Natural killer cell (primary cell): ENCODE results near the gene DIPK1B. TPM values are rescaled to one million over a fixed set of nuclear protein-coding genes. Genes with fewer than 3 reads are reported as not detected.

Experiments used
- ATAC-seq, 3 donors: fragments of 150-1000 bp in 2 of 3; fragments of 200-7000 bp in 1 of 3; cut with Tn5 transposase; 1 replicate in 1 of 3; 2 replicates in 2 of 3; pipeline ENCODE4 v1.10.0; 2021; ENCODE audit warnings: mild to moderate bottlenecking in 2 of 3, moderate library complexity in 2 of 3
- DNase-seq, 2 donors: peaks; one replicate each; pipeline versions ENCODE4 v3.0.0 to v3.0.0-alpha.2; 2013 to 2021; ENCODE audit warnings: mixed read lengths in 1 of 2
- H3K27ac ChIP-seq: one replicate; pipeline ENCODE4 v1.5.1; 2013; ENCODE audit warnings: mild to moderate bottlenecking, low read length
- H3K27me3 ChIP-seq: one replicate; pipeline ENCODE4 v1.6.1; 2013; ENCODE audit warnings: low read length; ENCODE audit not compliant: control insufficient read depth, insufficient read depth
- H3K36me3 ChIP-seq: one replicate; pipeline ENCODE4 v1.6.1; 2013; ENCODE audit warnings: low read length; ENCODE audit not compliant: control insufficient read depth, insufficient read depth
- H3K4me1 ChIP-seq: one replicate; pipeline ENCODE4 v1.6.1; 2013; ENCODE audit warnings: low read length; ENCODE audit not compliant: control insufficient read depth, insufficient read depth
- H3K4me3 ChIP-seq: one replicate; pipeline ENCODE4 v1.5.1; 2013; ENCODE audit warnings: low read length
- H3K9me3 ChIP-seq: one replicate; pipeline ENCODE4 v1.6.1; 2013; ENCODE audit warnings: low read length; ENCODE audit not compliant: control insufficient read depth, insufficient read depth
- H3K27ac Mint-ChIP-seq, 2 donors: one replicate each; pipeline ENCODE4 v1.8.0; 2022; ENCODE audit warnings: mild to moderate bottlenecking in 2 of 2, mixed read lengths in 2 of 2, moderate library complexity in 1 of 2
- H3K27me3 Mint-ChIP-seq, 2 donors: one replicate each; pipeline ENCODE4 v1.8.0; 2022; ENCODE audit warnings: low read depth in 2 of 2, mixed read lengths in 2 of 2
- H3K36me3 Mint-ChIP-seq: one replicate; pipeline ENCODE4 v1.8.0; 2022; ENCODE audit warnings: mixed read lengths
- H3K4me1 Mint-ChIP-seq, 2 donors: one replicate each; pipeline ENCODE4 v1.8.0; 2022; ENCODE audit warnings: mixed read lengths in 2 of 2
- H3K4me3 Mint-ChIP-seq: one replicate; pipeline ENCODE4 v1.8.0; 2022; ENCODE audit warnings: mild to moderate bottlenecking, moderate library complexity, mixed read lengths
- H3K9me3 Mint-ChIP-seq, 2 donors: one replicate each; pipeline ENCODE4 v1.8.0; 2022; ENCODE audit warnings: mixed read lengths in 2 of 2
- CTCF ChIP-seq: fragments of 200-600 bp; IDR thresholded peaks from one replicate; pipeline ENCODE4 v1.8.0; 2022; ENCODE audit warnings: antibody characterized with exemption
- WGBS: methylation state at CpG from one replicate; pipeline ENCODE4 v1.1.7; 2013; ENCODE audit warnings: missing lambda C conversion rate; ENCODE audit not compliant: insufficient coverage; 5-methylcytosine and 5-hydroxymethylcytosine counted together
- intact Hi-C: fragments of 100-400 bp; cut with micrococcal nuclease; formaldehyde crosslinking; loops from one replicate; pipeline ENCODE4 v1.14.2; 2022
- total RNA-seq, 4 donors: library from RNA; stranded (reverse); fragments of 120-200 nt in 1 of 4; gene quantifications; one replicate each; pipeline versions ENCODE4 v1.2.3 to v1.2.4, GENCODE V29; 2013 to 2022

The DIPK1B gene
- total RNA-seq, 3 donors from 2014 or later (not counting 1 experiment from before 2014, with no cell fraction given), result 0.31 to 0.39 TPM; not detected in 1

- H3K4me3 Mint-ChIP-seq, result no peak overlapping the region
- no peaks in the 10 kb centered on the region for H3K36me3 ChIP-seq
- intact Hi-C loops, result no loop called here
- peaks cover 0 to 5% of the 10 kb centered on the region in 2 donors for H3K27me3 Mint-ChIP-seq
- peaks cover 10% of the 10 kb centered on the region for H3K27me3 ChIP-seq
- H3K9me3 ChIP-seq, result no peaks in the 10 kb centered on the region
- H3K36me3 Mint-ChIP-seq, result no peaks in the 10 kb centered on the region
- H3K27ac Mint-ChIP-seq, result no peak overlapping the region
- no peaks in the 10 kb centered on the region for H3K9me3 Mint-ChIP-seq
- no peak for DNase-seq
- no peak for TF ChIP-seq CTCF
- WGBS, result 64% methylated on average over 23 of the region's 23 CpGs
- no peak for ATAC-seq
- no peak overlapping the region for H3K27ac ChIP-seq
- no peak overlapping the region for H3K4me3 ChIP-seq
- H3K4me1 Mint-ChIP-seq, result peaks cover 0 to 9% of the 10 kb centered on the region in 2 donors
- H3K4me1 ChIP-seq, result peaks cover 9% of the 10 kb centered on the region
Observed at GRCh38 chr9:136669791-136670464, 42.4 kb upstream of the DIPK1B start.

- Histone ChIP-seq H3K4me1 (peaks cover 4% of the 10 kb centered on the region), H3K4me3 (no peak overlapping the region), H3K36me3 (no peaks in the 10 kb centered on the region), H3K27me3 (peaks cover 7% of the 10 kb centered on the region), H3K27ac (no peak overlapping the region), H3K9me3 (no peaks in the 10 kb centered on the region)
- ATAC-seq (no peak), DNase-seq (no peak)
- WGBS, result 86% methylated on average over 36 of the region's 36 CpGs
- Mint-ChIP-seq H3K27ac (no peak overlapping the region), H3K4me1 (peaks cover 0 to 6% of the 10 kb centered on the region in 2 donors), H3K4me3 (no peak overlapping the region), H3K9me3 (no peaks in the 10 kb centered on the region), H3K27me3 (peaks cover 0 to 3% of the 10 kb centered on the region in 2 donors), H3K36me3 (no peaks in the 10 kb centered on the region)
- TF ChIP-seq CTCF, result no peak
- intact Hi-C loops, result no loop called here
Observed at GRCh38 chr9:136670576-136671253, 41.7 kb upstream of the DIPK1B start.

- WGBS, result 83% methylated on average over 12 of the region's 12 CpGs
- Mint-ChIP-seq H3K4me1 (peaks cover 0 to 6% of the 10 kb centered on the region in 2 donors), H3K36me3 (no peaks in the 10 kb centered on the region), H3K27ac (no peak overlapping the region), H3K4me3 (no peak overlapping the region), H3K9me3 (no peaks in the 10 kb centered on the region), H3K27me3 (peaks cover 0 to 3% of the 10 kb centered on the region in 2 donors)
- peaks cover 7% of the 10 kb centered on the region for H3K27me3 ChIP-seq
- no peaks in the 10 kb centered on the region for H3K36me3 ChIP-seq
- peaks cover 4% of the 10 kb centered on the region for H3K4me1 ChIP-seq
- H3K4me3 ChIP-seq, result no peak overlapping the region
- no peaks in the 10 kb centered on the region for H3K9me3 ChIP-seq
- no peak for DNase-seq
- no peak overlapping the region for H3K27ac ChIP-seq
- no peak for TF ChIP-seq CTCF
- intact Hi-C loops, result no loop called here
- no peak for ATAC-seq
Observed at GRCh38 chr9:136671254-136671614, 41.1 kb upstream of the DIPK1B start.
